Activated naive CD4-positive, alpha-beta T cell treated with anti-CD3 and anti-CD28 coated beads, Interleukin-2, amount 50 U/mL, for 16 hours (primary cell): ENCODE measurements around the gene STEAP1.
"Not testable (repeated sequence)": the region's sequence is repeated elsewhere in the genome, so short reads cannot be mapped to it uniquely, and the experiment has no call there.

Source experiments
- DNase-seq: peaks from one replicate; pipeline ENCODE4 v3.0.0-alpha.2; 2020

STEAP1 gene

GRCh38 chr7:90153943-90154771 is at the start of gene STEAP1:
Gene STEAP1, plus strand, starts transcription at chr7:90154469. Its CDS starts 5,320 bp downstream, at chr7:90159789.
- peak; percentile 88 for DNase-seq

GRCh38 chr7:90114972-90115371 is 39.3 kb upstream of the STEAP1 start:
- DNase-seq: not testable (repeated sequence)

GRCh38 chr7:90118551-90119177 is 35.6 kb upstream of the STEAP1 start:
- peak; percentile 28 for DNase-seq

GRCh38 chr7:90119178-90119971 is 34.9 kb upstream of the STEAP1 start:
- DNase-seq: peak; percentile 68

GRCh38 chr7:90120205-90120604 is 34.1 kb upstream of the STEAP1 start:
- not testable (repeated sequence) for DNase-seq

- DNase-seq: not testable (repeated sequence)
Observed at GRCh38 chr7:90131746-90132145, 22.5 kb upstream of the STEAP1 start.

- not testable (repeated sequence) for DNase-seq
Observed at GRCh38 chr7:90147079-90147960, 6.9 kb upstream of the STEAP1 start.

- DNase-seq: peak; percentile 23
Observed at GRCh38 chr7:90149428-90149827, 4.8 kb upstream of the STEAP1 start.

GRCh38 chr7:90151884-90152283 is 2.4 kb upstream of the STEAP1 start:
- DNase-seq: not testable (repeated sequence)

GRCh38 chr7:90152642-90153253 is 1.5 kb upstream of the STEAP1 start:
- not testable (repeated sequence) for DNase-seq

- DNase-seq: no peak
Observed at GRCh38 chr7:90155206-90155605, 937 bp downstream of the STEAP1 start.

- not testable (repeated sequence) for DNase-seq
Observed at GRCh38 chr7:90157331-90157730, 3.1 kb downstream of the STEAP1 start.

- not testable (repeated sequence) for DNase-seq
Observed at GRCh38 chr7:90157761-90158350, 3.6 kb downstream of the STEAP1 start.

- DNase-seq: no peak
Observed at GRCh38 chr7:90163534-90163933, 9.3 kb downstream of the STEAP1 start.

GRCh38 chr7:90165724-90166123 is 11.5 kb downstream of the STEAP1 start:
- DNase-seq: no peak

GRCh38 chr7:90166153-90166552 is 11.9 kb downstream of the STEAP1 start:
- DNase-seq: no peak

GRCh38 chr7:90167361-90167760 is 13.1 kb downstream of the STEAP1 start:
- no peak for DNase-seq

GRCh38 chr7:90169891-90170290 is 15.6 kb downstream of the STEAP1 start:
- no peak for DNase-seq

- DNase-seq: no peak
Observed at GRCh38 chr7:90172121-90172520, 17.9 kb downstream of the STEAP1 start.

GRCh38 chr7:90172624-90173023 is 18.4 kb downstream of the STEAP1 start:
- no peak for DNase-seq

GRCh38 chr7:90173127-90173844 is 19.0 kb downstream of the STEAP1 start:
- DNase-seq: no peak
